CD4-positive, alpha-beta T cell (primary cell): ENCODE measurements around the gene AK9. TPM values are rescaled to one million over a fixed set of nuclear protein-coding genes. Genes with fewer than 3 reads are reported as not detected.

Experiments
- ATAC-seq: fragments of 200-7000 bp; cut with Tn5 transposase; one replicate; pipeline ENCODE4 v1.10.0; 2022; ENCODE audit warnings: mild to moderate bottlenecking; ENCODE audit not compliant: poor library complexity
- CTCF ChIA-PET: fragments of 350-600 bp; sonication (Branson Sonifier 250); formaldehyde crosslinking; loops from one replicate; lab custom pipeline; 2021; ENCODE audit warnings: antibody characterized with exemption, inconsistent platforms; lab: Charles Lee
- POLR2A ChIA-PET: fragments of 350-600 bp; sonication (Branson Sonifier 250); formaldehyde crosslinking; loops from one replicate; lab custom pipeline; 2021; ENCODE audit warnings: antibody characterized with exemption, inconsistent platforms; lab: Charles Lee
- DNase-seq, 14 experiments: peaks; one replicate each; pipeline ENCODE4 v3.0.0-alpha.2; 2013 to 2020; ENCODE audit warnings: mixed read lengths in 2 of 14
- H3K27ac ChIP-seq, 2 donors: one replicate each; pipeline versions ENCODE4 v1.5.1 to v1.7.0; 2013; ENCODE audit warnings: low read length in 2 of 2, low read depth in 1 of 2, mild to moderate bottlenecking in 1 of 2
- H3K27me3 ChIP-seq, 2 experiments: 1 replicate in 1 of 2; 2 replicates in 1 of 2; pipeline versions ENCODE4 v1.6.1 to v1.7.0; 2013; ENCODE audit warnings: low read length in 2 of 2, control low read depth in 1 of 2, mild to moderate bottlenecking in 1 of 2, moderate library complexity in 1 of 2; ENCODE audit not compliant: insufficient read depth in 2 of 2, control insufficient read depth in 1 of 2
- H3K36me3 ChIP-seq: one replicate; pipeline ENCODE4 v1.6.1; 2013; ENCODE audit warnings: low read length, control low read depth; ENCODE audit not compliant: insufficient read depth
- H3K4me1 ChIP-seq: one replicate; pipeline ENCODE4 v1.6.1; 2013; ENCODE audit warnings: low read length, control low read depth; ENCODE audit not compliant: insufficient read depth
- H3K4me3 ChIP-seq: one replicate; pipeline ENCODE4 v1.5.1; 2013; ENCODE audit warnings: mild to moderate bottlenecking, low read length, moderate library complexity
- H3K9me3 ChIP-seq, 2 experiments: 1 replicate in 1 of 2; 2 replicates in 1 of 2; pipeline versions ENCODE4 v1.6.1 to v1.7.0; 2013; ENCODE audit warnings: low read length in 2 of 2, mild to moderate bottlenecking in 2 of 2, control low read depth in 1 of 2, moderate library complexity in 1 of 2; ENCODE audit not compliant: control insufficient read depth in 1 of 2, insufficient read depth in 1 of 2
- H3K27ac Mint-ChIP-seq: one replicate; pipeline ENCODE4 v1.8.0; 2020; ENCODE audit warnings: mixed read lengths
- H3K27me3 Mint-ChIP-seq: one replicate; pipeline ENCODE4 v1.8.0; 2021; ENCODE audit warnings: mixed read lengths
- H3K36me3 Mint-ChIP-seq: one replicate; pipeline ENCODE4 v1.8.0; 2021; ENCODE audit warnings: low read depth, mixed read lengths
- H3K4me1 Mint-ChIP-seq: one replicate; pipeline ENCODE4 v1.8.0; 2021; ENCODE audit warnings: low read depth, mixed read lengths
- H3K4me3 Mint-ChIP-seq: one replicate; pipeline ENCODE4 v1.8.0; 2020; ENCODE audit warnings: mild to moderate bottlenecking, mixed read lengths
- H3K9me3 Mint-ChIP-seq: one replicate; pipeline ENCODE4 v1.8.0; 2020; ENCODE audit warnings: mixed read lengths
- CTCF ChIP-seq: fragments of 200-600 bp; IDR thresholded peaks from one replicate; pipeline ENCODE4 v1.8.0; 2022; ENCODE audit warnings: antibody characterized with exemption, mild to moderate bottlenecking
- intact Hi-C, 2 experiments: fragments of 100-400 bp; cut with DNase I in 1 of 2; cut with micrococcal nuclease in 1 of 2; formaldehyde crosslinking; loops; one replicate each; pipeline versions ENCODE4 v1.15.1 to v1.9.0; 2023 to 2025; cut with DNase I, micrococcal nuclease
- total RNA-seq, 174 experiments: library from RNA in 2 of 174; stranded (reverse) in 2 of 174; gene quantifications; one replicate each; pipeline ENCODE4 v1.2.3 and lab custom pipeline; 2021 to 2026

Gene AK9
- total RNA-seq, 2 experiments from 2014 or later, result 5.3 to 6.6 TPM

GRCh38 chr6:109449064-109449794, 241.8 kb downstream of the AK9 start:
- Mint-ChIP-seq H3K27ac (peak overlapping the region; percentile 79), H3K27me3 (no peaks in the 10 kb centered on the region), H3K9me3 (no peaks in the 10 kb centered on the region), H3K4me1 (peaks cover 51% of the 10 kb centered on the region), H3K36me3 (peaks cover 70% of the 10 kb centered on the region), H3K4me3 (no peak overlapping the region)
- no peaks in the 10 kb centered on the region for H3K9me3 ChIP-seq
- ChIA-PET CTCF (no interaction called here), POLR2A (interaction anchor here (0.5 to 3.2 kb wide), 3 partner anchors 8 to 917 kb away, joined by 3 to 25 read pairs (median 11); partner anchors contain the start of genes CD164, PPIL6 and SMPD2)
- H3K36me3 ChIP-seq, result peaks cover 52% of the 10 kb centered on the region
- no peak for TF ChIP-seq CTCF
- no peaks in the 10 kb centered on the region for H3K27me3 ChIP-seq
- H3K4me3 ChIP-seq, result no peak overlapping the region
- DNase-seq, result peak in 1 of 14 experiments; percentile 17
- ATAC-seq, result no peak
- peaks cover 61% of the 10 kb centered on the region for H3K4me1 ChIP-seq
- H3K27ac ChIP-seq, result peak overlapping the region in 1 of 2 donors; percentile 47
- intact Hi-C loops, result no loop called here

GRCh38 chr6:109448615-109449014, 242.4 kb downstream of the AK9 start:
- Histone ChIP-seq H3K4me3 (no peak overlapping the region), H3K36me3 (peaks cover 55% of the 10 kb centered on the region), H3K4me1 (peaks cover 58% of the 10 kb centered on the region), H3K27me3 (no peaks in the 10 kb centered on the region), H3K27ac (no peak overlapping the region), H3K9me3 (no peaks in the 10 kb centered on the region)
- POLR2A ChIA-PET, result interaction anchor here (0.6 to 3.2 kb wide), 3 partner anchors 8 to 353 kb away, joined by 3 to 25 read pairs (median 11); partner anchors contain the start of genes CD164, CEP57L1, PPIL6 and SMPD2
- Mint-ChIP-seq H3K9me3 (no peaks in the 10 kb centered on the region), H3K4me1 (peaks cover 46% of the 10 kb centered on the region), H3K27ac (peak overlapping the region; percentile 79), H3K36me3 (peaks cover 71% of the 10 kb centered on the region), H3K4me3 (peak overlapping the region; percentile 48), H3K27me3 (no peaks in the 10 kb centered on the region)
- no peak for TF ChIP-seq CTCF
- CTCF ChIA-PET, result no interaction called here
- no peak for ATAC-seq
- DNase-seq, result peak in 1 of 14 experiments; percentile 20
- intact Hi-C loops, result no loop called here

GRCh38 chr6:109447878-109448555, 243.0 kb downstream of the AK9 start:
- no peak for TF ChIP-seq CTCF
- POLR2A ChIA-PET, result interaction anchor here (0.6 to 3.2 kb wide), 2 partner anchors 65 to 353 kb away, joined by 3 to 11 read pairs; partner anchors contain the start of genes CD164 and CEP57L1
- CTCF ChIA-PET, result no interaction called here
- peak overlapping the region; percentile 79 for H3K27ac Mint-ChIP-seq
- no peaks in the 10 kb centered on the region for H3K9me3 ChIP-seq
- peaks cover 55% of the 10 kb centered on the region for H3K4me1 ChIP-seq
- peak overlapping the region; percentile 48 for H3K4me3 Mint-ChIP-seq
- intact Hi-C loops, result no loop called here
- peak in 1 of 14 experiments; percentile 49 for DNase-seq
- peaks cover 48% of the 10 kb centered on the region for H3K4me1 Mint-ChIP-seq
- H3K27ac ChIP-seq, result no peak overlapping the region
- H3K4me3 ChIP-seq, result no peak overlapping the region
- ATAC-seq, result no peak
- no peaks in the 10 kb centered on the region for H3K9me3 Mint-ChIP-seq
- H3K36me3 Mint-ChIP-seq, result peaks cover 72% of the 10 kb centered on the region
- H3K27me3 ChIP-seq, result no peaks in the 10 kb centered on the region
- H3K27me3 Mint-ChIP-seq, result no peaks in the 10 kb centered on the region
- H3K36me3 ChIP-seq, result peaks cover 55% of the 10 kb centered on the region
